Body of pancreas (tissue), 4 donors: ENCODE measurements around the gene ADAD2. TPM values are rescaled to one million over a fixed set of nuclear protein-coding genes. Genes with fewer than 3 reads are reported as not detected.

Experiments
- ATAC-seq: fragments of 150-250 bp; one replicate; pipeline ENCODE4 v1.9.1; 2016
- DNase-seq, 4 donors: peaks; one replicate each; pipeline ENCODE4 v3.0.0-alpha.2; 2019
- H3K27ac ChIP-seq, 4 donors: fragments of 200-600 bp; sonication (generic); 1 replicate in 3 of 4; 2 replicates in 1 of 4; pipeline versions ENCODE4 v1.5.1 to v1.6.1; 2016 to 2019; ENCODE audit warnings: mild to moderate bottlenecking in 1 of 4, mixed read lengths in 1 of 4, moderate library complexity in 1 of 4
- H3K27me3 ChIP-seq, 2 donors: fragments of 200-600 bp; sonication (generic); one replicate each; pipeline ENCODE4 v1.6.0; 2016; ENCODE audit warnings: mild to moderate bottlenecking in 1 of 2
- H3K36me3 ChIP-seq, 2 donors: fragments of 200-600 bp; sonication (generic); replicated peaks in 1 of 2; 2 replicates each; pipeline ENCODE4 v1.5.1; 2016; ENCODE audit warnings: low read depth in 2 of 2; ENCODE audit not compliant: insufficient read depth in 1 of 2
- H3K4me1 ChIP-seq: fragments of 200-600 bp; sonication (generic); one replicate; pipeline ENCODE4 v1.6.0; 2016
- H3K4me3 ChIP-seq, 2 donors: fragments of 200-600 bp; sonication (generic); 1 replicate in 1 of 2; 2 replicates in 1 of 2; pipeline ENCODE4 v1.5.1; 2016 to 2019
- H3K9me3 ChIP-seq, 3 donors: fragments of 200-600 bp; sonication (generic); 1 replicate in 2 of 3; 2 replicates in 1 of 3; pipeline ENCODE4 v1.5.1; 2016
- CTCF ChIP-seq, 7 experiments: fragments of 450-650 bp in 4 of 7; fragments of 200-600 bp in 3 of 7; sonication (generic) in 3 of 7; IDR thresholded peaks; one replicate each; pipeline ENCODE4 v1.5.1; 2016 to 2019; ENCODE audit warnings: antibody characterized with exemption in 7 of 7
- POLR2A ChIP-seq, 3 donors: fragments of 450-650 bp; IDR thresholded peaks; one replicate each; pipeline ENCODE4 v1.6.1; 2016; ENCODE audit warnings: antibody characterized with exemption in 3 of 3, mild to moderate bottlenecking in 2 of 3
- WGBS, 2 donors: methylation state at CpG; one replicate each; pipeline ENCODE4 v1.1.5; 2017; 5-methylcytosine and 5-hydroxymethylcytosine counted together
- intact Hi-C: fragments of 100-400 bp; cut with DNase I; formaldehyde crosslinking; loops from one replicate; pipeline ENCODE4 v1.15.1; 2023
- total RNA-seq, 2 donors: library from RNA; depleted of rRNA; stranded (reverse); fragments of >200 nt; gene quantifications; one replicate each; pipeline ENCODE4 v1.1.0, GENCODE V29; 2016

ADAD2 gene
- total RNA-seq, 2 donors from 2014 or later: 4.0 TPM; not detected in 1

GRCh38 chr16:84196727-84197394, 5.9 kb downstream of the ADAD2 start:
- Histone ChIP-seq H3K4me1 (no peaks in the 10 kb centered on the region), H3K9me3 (no peaks in the 10 kb centered on the region), H3K27me3 (no peaks in the 10 kb centered on the region), H3K36me3 (no peaks in the 10 kb centered on the region), H3K4me3 (no peak overlapping the region), H3K27ac (no peak overlapping the region)
- TF ChIP-seq CTCF (IDR thresholded peaks at IDR 0.05) (no peak), POLR2A (IDR thresholded peaks at IDR 0.05) (no peak)
- intact Hi-C loops: loop anchor here (10.0 kb wide), 1 partner anchor 232 kb away; the partner anchor contains the start of gene NECAB2
- ATAC-seq (no peak), DNase-seq (no peak)
- 51 to 54% methylated on average over 11 to 16 of the region's 16 CpGs for WGBS, 2 donors

GRCh38 chr16:84197466-84198128, 6.6 kb downstream of the ADAD2 start:
- H3K27ac ChIP-seq: no peak overlapping the region
- no peaks in the 10 kb centered on the region for H3K4me1 ChIP-seq
- ATAC-seq (no peak), DNase-seq (no peak)
- intact Hi-C loops: loop anchor here (10.0 kb wide), 1 partner anchor 233 kb away; the partner anchor contains the start of gene NECAB2
- no peak overlapping the region for H3K4me3 ChIP-seq
- WGBS, 2 donors: 88 to 93% methylated on average over 5 to 13 of the region's 14 CpGs
- no peaks in the 10 kb centered on the region for H3K36me3 ChIP-seq
- H3K9me3 ChIP-seq: no peaks in the 10 kb centered on the region
- no peak for TF ChIP-seq CTCF (IDR thresholded peaks at IDR 0.05)
- TF ChIP-seq POLR2A (IDR thresholded peaks at IDR 0.05): no peak
- no peaks in the 10 kb centered on the region for H3K27me3 ChIP-seq

GRCh38 chr16:84198401-84198800, 7.4 kb downstream of the ADAD2 start:
- Histone ChIP-seq H3K36me3 (no peaks in the 10 kb centered on the region), H3K4me1 (no peaks in the 10 kb centered on the region), H3K27ac (no peak overlapping the region), H3K27me3 (no peaks in the 10 kb centered on the region), H3K9me3 (no peaks in the 10 kb centered on the region), H3K4me3 (no peak overlapping the region)
- TF ChIP-seq CTCF (IDR thresholded peaks at IDR 0.05) (no peak), POLR2A (IDR thresholded peaks at IDR 0.05) (no peak)
- DNase-seq (no peak), ATAC-seq (no peak)
- intact Hi-C loops: loop anchor here (10.0 kb wide), 1 partner anchor 234 kb away; the partner anchor contains the start of gene NECAB2
- WGBS, 2 donors: 69 to 75% methylated on average over 10 of the region's 10 CpGs

GRCh38 chr16:84199097-84199496, 8.1 kb downstream of the ADAD2 start:
- TF ChIP-seq POLR2A (IDR thresholded peaks at IDR 0.05) (no peak), CTCF (IDR thresholded peaks at IDR 0.05) (no peak)
- Histone ChIP-seq H3K27ac (no peak overlapping the region), H3K36me3 (no peaks in the 10 kb centered on the region), H3K27me3 (no peaks in the 10 kb centered on the region), H3K4me3 (no peak overlapping the region), H3K9me3 (no peaks in the 10 kb centered on the region), H3K4me1 (no peaks in the 10 kb centered on the region)
- 40 to 49% methylated on average over 13 of the region's 13 CpGs for WGBS, 2 donors
- DNase-seq (no peak), ATAC-seq (no peak)
- intact Hi-C loops: loop anchor here (10.0 kb wide), 1 partner anchor 234 kb away; the partner anchor contains the start of gene NECAB2
